Eye (tissue), 1 donor: ENCODE results near the gene OBSL1.

Experiments
- DNase-seq: peaks from one replicate; pipeline ENCODE4 v3.0.0-alpha.2; 2015

The OBSL1 gene

GRCh38 chr2:219565130-219566080 lies 5.9 kb downstream of the OBSL1 start:
- no peak for DNase-seq

DNA sequence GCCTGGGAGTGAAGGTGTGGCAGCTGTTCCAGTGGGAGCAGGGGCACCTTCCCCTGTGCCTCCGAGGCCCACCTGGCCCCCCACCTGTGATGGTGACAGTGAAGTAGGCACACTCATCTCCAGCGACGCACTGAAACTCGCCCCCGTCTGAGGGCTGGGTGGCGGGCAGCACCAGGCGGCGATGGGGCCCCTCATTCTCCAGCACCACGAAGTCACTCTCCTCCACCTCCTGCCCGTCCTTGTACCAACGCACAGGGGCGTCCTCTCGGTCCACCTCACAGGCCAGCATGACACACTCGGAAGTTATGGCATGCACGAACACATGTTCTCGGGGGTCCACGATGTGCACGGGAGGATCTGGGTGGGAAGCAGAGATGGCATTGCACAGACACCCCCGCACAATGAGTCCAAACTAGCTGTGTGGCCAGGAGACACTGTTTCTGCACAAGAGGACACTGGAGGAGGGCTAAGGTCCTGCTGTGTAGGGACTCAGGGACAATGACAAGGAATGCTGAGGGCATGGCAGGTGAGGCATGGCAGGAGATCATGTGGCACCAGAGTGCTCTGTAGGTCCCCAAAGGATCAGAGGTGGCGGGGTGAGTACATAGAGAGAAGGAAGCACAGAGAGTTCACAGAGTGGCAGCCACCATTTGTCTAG lies 7.9 kb downstream of the OBSL1 start:
- DNase-seq: no peak

GRCh38 chr2:219562049-219563020 lies 9.0 kb downstream of the OBSL1 start:
- no peak for DNase-seq

DNA sequence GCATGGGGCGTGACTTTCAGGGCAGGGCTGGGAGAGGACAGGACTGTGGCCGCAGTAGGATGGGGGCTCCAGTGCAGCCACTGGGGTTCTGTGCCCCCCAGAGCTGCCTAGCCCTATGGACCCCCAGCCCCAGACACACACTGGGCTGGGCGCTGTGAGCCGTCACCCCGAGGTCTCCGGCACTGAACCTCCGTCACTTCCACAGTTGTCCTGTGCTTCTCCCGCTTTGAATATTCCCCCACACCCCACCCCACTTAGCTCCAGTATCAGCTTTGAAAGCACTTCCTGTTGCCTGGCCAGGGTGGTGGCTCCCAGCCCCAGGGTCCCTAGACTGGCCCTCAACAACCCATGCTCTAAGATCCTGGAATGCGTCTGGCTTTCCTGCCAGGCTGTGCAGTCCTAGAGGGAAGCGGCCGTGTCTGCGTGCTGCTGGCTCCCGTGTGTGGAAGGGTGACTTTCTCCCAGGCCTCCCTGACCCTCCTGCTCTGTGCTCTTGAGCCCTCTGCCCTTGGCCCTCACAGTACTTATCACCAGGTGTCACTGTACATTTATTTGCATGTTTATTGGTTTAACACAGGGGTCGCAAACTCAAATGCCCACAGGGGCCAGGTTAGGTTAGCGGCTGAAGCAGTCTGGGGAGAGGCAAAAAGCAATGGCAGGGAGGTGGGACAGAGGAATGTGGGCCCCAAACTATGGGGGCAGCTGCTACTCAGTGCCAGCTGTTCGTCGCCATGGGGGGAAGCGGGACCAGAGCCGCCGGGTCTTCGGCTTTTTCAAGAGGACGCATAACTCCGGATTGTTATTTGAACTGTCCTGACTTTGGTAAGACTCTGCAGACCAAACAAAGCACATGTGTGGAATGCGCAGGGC lies 9.9 kb downstream of the OBSL1 start:
- no peak for DNase-seq

- no peak for DNase-seq
Measured at GRCh38 chr2:219560893-219561178, 10.5 kb downstream of the OBSL1 start.

DNA sequence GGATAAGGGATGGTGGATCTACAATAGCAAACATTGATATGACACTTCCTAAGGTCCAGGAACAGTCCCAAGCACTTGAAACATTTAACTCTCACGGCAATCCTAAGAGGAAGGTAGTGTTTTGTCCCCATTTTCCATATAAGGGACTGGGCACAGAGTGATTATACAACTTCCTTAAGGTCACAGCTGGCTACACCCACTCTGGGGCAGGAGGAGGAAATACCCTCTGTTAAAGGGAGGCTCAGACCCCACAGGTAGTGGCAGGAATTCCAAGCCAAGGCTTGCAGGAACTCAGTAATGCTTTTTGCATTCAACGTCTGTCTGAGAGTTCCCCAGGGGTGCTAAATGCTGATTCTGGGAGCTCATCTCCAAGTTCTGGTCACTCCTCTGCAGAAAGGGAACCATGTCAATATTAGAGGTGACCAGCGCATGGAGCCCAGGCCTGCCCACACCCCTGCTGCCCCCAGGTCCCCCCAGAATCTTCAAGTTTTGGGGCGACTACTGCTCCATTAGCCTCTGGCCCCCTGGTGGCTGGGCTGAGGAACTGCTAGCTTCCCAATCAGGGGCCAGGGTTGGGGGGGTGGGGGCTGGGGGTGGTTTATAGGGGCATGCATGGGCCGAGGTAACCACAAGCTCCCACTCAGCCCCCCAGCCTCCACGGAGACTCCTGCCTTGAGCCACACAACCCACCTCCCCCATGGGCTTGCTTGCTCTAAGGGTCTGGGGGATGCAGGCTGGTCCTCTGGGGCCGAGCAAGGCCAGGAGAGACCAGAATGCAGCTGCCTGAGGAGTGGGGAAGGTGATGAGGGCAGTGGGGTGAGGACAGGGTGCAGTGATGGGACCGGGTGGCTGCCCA lies 11.1 kb downstream of the OBSL1 start:
- no peak for DNase-seq

GRCh38 chr2:219559156-219559915 lies 12.0 kb downstream of the OBSL1 start:
- DNase-seq: no peak

DNA sequence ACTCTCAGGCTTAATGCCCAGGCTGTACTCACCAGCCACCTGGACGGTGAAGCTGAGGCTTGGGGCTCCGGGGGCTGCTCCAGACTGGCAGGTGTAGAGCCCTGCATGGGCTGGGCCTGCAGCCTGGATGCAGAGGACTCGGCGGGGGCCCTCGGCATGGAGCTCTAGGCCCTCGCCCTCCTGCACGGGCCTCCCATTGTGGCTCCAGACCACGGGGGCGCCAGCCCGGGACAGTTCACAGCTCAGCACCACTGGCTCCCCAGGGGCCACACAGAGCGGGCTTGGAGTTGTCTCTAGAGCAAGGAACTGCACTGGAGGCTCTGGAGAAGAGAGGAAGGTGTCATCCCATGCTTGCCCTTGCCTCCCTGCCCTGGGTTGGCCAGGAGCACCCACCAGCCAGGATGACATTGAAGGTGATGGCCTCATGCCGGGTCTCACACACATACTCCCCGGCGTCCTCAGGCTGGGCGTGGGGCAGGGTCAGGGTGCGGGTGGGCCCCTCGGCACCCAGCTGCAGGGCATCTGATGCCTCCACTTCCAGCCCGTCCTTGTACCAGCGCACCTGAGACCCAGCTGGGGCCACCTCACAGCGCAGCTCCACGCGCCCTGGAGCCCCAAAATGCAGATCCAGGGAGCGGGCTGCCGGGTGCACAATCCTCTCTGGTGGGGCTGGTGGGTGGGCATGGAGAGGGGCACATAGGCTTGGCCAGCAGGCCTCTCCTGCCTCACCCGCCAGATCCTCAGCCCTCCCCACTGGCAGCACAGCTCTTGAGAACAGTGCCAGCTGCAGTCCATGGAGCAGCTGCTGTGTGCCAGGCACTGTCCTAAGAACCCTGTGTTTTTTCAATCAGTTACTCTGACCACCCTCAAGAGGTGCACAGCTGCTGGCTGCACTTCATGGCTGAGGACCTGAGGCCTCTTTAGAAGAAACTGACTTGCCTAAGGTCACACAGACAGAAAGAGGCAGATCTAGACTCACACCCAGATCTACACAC lies 13.3 kb downstream of the OBSL1 start:
- no peak for DNase-seq

- DNase-seq: no peak
Measured at GRCh38 chr2:219557320-219557719, 14.0 kb downstream of the OBSL1 start.

GRCh38 chr2:219556413-219556812 lies 14.9 kb downstream of the OBSL1 start:
- no peak for DNase-seq

GRCh38 chr2:219555956-219556355 lies 15.4 kb downstream of the OBSL1 start:
- DNase-seq: no peak

DNA sequence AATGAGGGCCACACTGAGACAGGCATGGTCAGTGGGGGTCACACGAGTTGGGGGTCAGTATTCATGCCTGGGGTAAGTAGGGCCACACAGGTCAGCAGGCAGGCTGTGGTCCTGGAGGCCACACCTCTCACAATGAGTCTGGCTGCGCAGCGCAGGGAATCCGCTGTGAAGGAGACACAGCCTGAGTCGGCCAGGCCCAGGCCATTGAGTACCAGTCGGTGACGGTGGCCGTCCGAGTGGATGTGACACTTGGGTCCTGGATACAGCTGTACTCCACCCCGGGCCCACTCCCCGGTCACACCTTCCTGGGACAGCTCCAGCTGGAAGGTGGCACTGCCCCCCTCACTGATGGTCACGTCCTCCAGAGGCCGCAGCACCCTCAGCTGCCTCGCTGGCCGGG lies 17.0 kb downstream of the OBSL1 start:
- no peak for DNase-seq

- DNase-seq: no peak
Measured at GRCh38 chr2:219553463-219553963, 17.8 kb downstream of the OBSL1 start.

- no peak for DNase-seq
Measured at GRCh38 chr2:219553168-219553417, 18.2 kb downstream of the OBSL1 start.

- peak; percentile 96 for DNase-seq
Measured at GRCh38 chr2:219552382-219553167, 18.8 kb downstream of the OBSL1 start.

GRCh38 chr2:219551441-219552381 lies 19.6 kb downstream of the OBSL1 start:
- peak; percentile 50 for DNase-seq

DNA sequence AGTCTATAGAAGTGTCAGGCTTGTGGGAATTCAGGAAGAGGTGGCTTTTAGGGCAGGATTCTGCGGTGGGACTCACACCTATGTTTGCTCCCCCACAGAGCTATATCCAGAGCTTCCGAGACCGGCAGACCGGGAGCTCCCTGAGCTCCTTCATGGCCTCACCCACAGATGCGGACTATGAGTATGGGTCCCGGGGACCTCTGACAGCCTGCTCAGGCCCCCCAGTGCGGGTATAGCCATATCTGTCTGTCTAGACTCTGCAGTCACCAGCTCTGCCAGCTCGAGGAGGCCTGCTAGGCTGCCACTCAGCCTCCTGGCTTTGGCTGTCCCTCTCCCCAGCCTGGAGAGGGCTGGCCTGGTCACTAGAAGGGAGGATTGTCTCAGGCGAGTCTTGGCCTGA lies 21.7 kb downstream of the OBSL1 start:
- DNase-seq: no peak
